Measurements from ENCODE around the gene AHNAK. TPM values are rescaled to one million over a fixed set of nuclear protein-coding genes. Genes with fewer than 3 reads are reported as not detected.
A peak's percentile ranks its signal among the peaks of the same experiment; 100 is the strongest.
"Not testable (repeated sequence)": the region's sequence is repeated elsewhere in the genome, so short reads cannot be mapped to it uniquely, and the experiment has no call there.

AHNAK gene
- total RNA-seq, 1 experiment from 2014 or later, result 73.0 TPM

GRCh38 chr11:62501432-62501891 lies 45.1 kb downstream of the AHNAK start:
- ChIA-PET CTCF (no interaction called here), POLR2A (ENCODE audit: low non-redundant PET) (no interaction called here)
- H3K36me3 ChIP-seq (ENCODE audit: insufficient read depth, low read length, poor library complexity, severe bottlenecking), result no peaks in the 10 kb centered on the region
- intact Hi-C loops (cut with micrococcal nuclease; ENCODE audit: unreplicated experiment), result no loop called here
- H3K9me3 ChIP-seq (ENCODE audit: low read depth, low read length, poor library complexity, severe bottlenecking), result no peaks in the 10 kb centered on the region
- no peaks in the 10 kb centered on the region for H3K27me3 ChIP-seq (replicated peaks; ENCODE audit: insufficient read depth, low read depth, low read length, poor library complexity)
- H3K27ac ChIP-seq (ENCODE audit: low read depth, low read length, poor library complexity, severe bottlenecking), result no peak overlapping the region
- no peak overlapping the region for H3K4me3 ChIP-seq (ENCODE audit: low read depth, low read length, poor library complexity, severe bottlenecking)
- BruUV-seq (replicated peaks), result no TSS peak
- no peak for DNase-seq (ENCODE audit: low spot score)
- no peak for TF ChIP-seq EZH2 (IDR thresholded peaks at IDR 0.05; ENCODE audit: borderline replicate concordance, low read depth, low read length, poor library complexity, severe bottlenecking)
- TF ChIP-seq, protein P1, sequence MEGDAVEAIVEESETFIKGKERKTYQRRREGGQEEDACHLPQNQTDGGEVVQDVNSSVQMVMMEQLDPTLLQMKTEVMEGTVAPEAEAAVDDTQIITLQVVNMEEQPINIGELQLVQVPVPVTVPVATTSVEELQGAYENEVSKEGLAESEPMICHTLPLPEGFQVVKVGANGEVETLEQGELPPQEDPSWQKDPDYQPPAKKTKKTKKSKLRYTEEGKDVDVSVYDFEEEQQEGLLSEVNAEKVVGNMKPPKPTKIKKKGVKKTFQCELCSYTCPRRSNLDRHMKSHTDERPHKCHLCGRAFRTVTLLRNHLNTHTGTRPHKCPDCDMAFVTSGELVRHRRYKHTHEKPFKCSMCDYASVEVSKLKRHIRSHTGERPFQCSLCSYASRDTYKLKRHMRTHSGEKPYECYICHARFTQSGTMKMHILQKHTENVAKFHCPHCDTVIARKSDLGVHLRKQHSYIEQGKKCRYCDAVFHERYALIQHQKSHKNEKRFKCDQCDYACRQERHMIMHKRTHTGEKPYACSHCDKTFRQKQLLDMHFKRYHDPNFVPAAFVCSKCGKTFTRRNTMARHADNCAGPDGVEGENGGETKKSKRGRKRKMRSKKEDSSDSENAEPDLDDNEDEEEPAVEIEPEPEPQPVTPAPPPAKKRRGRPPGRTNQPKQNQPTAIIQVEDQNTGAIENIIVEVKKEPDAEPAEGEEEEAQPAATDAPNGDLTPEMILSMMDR (conservative IDR thresholded peaks at IDR 0.05; ENCODE audit: low read depth, low read length), result no peak
- peaks cover 10% of the 10 kb centered on the region for H3K4me1 ChIP-seq (ENCODE audit: insufficient read depth, low read length, poor library complexity, severe bottlenecking)

GRCh38 chr11:62500650-62501030 lies 46.0 kb downstream of the AHNAK start:
- Histone ChIP-seq H3K36me3 (ENCODE audit: insufficient read depth, low read length, poor library complexity, severe bottlenecking) (no peaks in the 10 kb centered on the region), H3K27me3 (replicated peaks; ENCODE audit: insufficient read depth, low read depth, low read length, poor library complexity) (no peaks in the 10 kb centered on the region), H3K4me1 (ENCODE audit: insufficient read depth, low read length, poor library complexity, severe bottlenecking) (peaks cover 10% of the 10 kb centered on the region), H3K27ac (ENCODE audit: low read depth, low read length, poor library complexity, severe bottlenecking) (no peak overlapping the region), H3K9me3 (ENCODE audit: low read depth, low read length, poor library complexity, severe bottlenecking) (no peaks in the 10 kb centered on the region), H3K4me3 (ENCODE audit: low read depth, low read length, poor library complexity, severe bottlenecking) (no peak overlapping the region)
- no TSS peak for BruUV-seq (replicated peaks)
- CTCF ChIA-PET, result no interaction called here
- intact Hi-C loops (cut with micrococcal nuclease; ENCODE audit: unreplicated experiment), result no loop called here
- POLR2A ChIA-PET (ENCODE audit: low non-redundant PET), result no interaction called here
- no peak for TF ChIP-seq EZH2 (IDR thresholded peaks at IDR 0.05; ENCODE audit: borderline replicate concordance, low read depth, low read length, poor library complexity, severe bottlenecking)
- TF ChIP-seq, protein P1 (conservative IDR thresholded peaks at IDR 0.05; ENCODE audit: low read depth, low read length), result no peak
- no peak for DNase-seq (ENCODE audit: low spot score)

GRCh38 chr11:62499944-62500649 lies 46.5 kb downstream of the AHNAK start:
- Histone ChIP-seq H3K27me3 (replicated peaks; ENCODE audit: insufficient read depth, low read depth, low read length, poor library complexity) (no peaks in the 10 kb centered on the region), H3K36me3 (ENCODE audit: insufficient read depth, low read length, poor library complexity, severe bottlenecking) (no peaks in the 10 kb centered on the region), H3K4me3 (ENCODE audit: low read depth, low read length, poor library complexity, severe bottlenecking) (no peak overlapping the region), H3K9me3 (ENCODE audit: low read depth, low read length, poor library complexity, severe bottlenecking) (no peaks in the 10 kb centered on the region), H3K27ac (ENCODE audit: low read depth, low read length, poor library complexity, severe bottlenecking) (no peak overlapping the region), H3K4me1 (ENCODE audit: insufficient read depth, low read length, poor library complexity, severe bottlenecking) (peaks cover 10% of the 10 kb centered on the region)
- intact Hi-C loops (cut with micrococcal nuclease; ENCODE audit: unreplicated experiment), result loop anchor here (5.0 kb wide), 1 partner anchor 47 kb away; the partner anchor contains the start of gene AHNAK
- TF ChIP-seq, protein P1 (conservative IDR thresholded peaks at IDR 0.05; ENCODE audit: low read depth, low read length), result no peak
- no peak for TF ChIP-seq EZH2 (IDR thresholded peaks at IDR 0.05; ENCODE audit: borderline replicate concordance, low read depth, low read length, poor library complexity, severe bottlenecking)
- ChIA-PET POLR2A (ENCODE audit: low non-redundant PET) (no interaction called here), CTCF (interaction anchor here (0.8 to 1.1 kb wide), 3 partner anchors 42 to 75 kb away, joined by 3 to 6 read pairs (median 4); no protein-coding TSS in a partner anchor)
- BruUV-seq (replicated peaks), result no TSS peak
- no peak for DNase-seq (ENCODE audit: low spot score)

DNA sequence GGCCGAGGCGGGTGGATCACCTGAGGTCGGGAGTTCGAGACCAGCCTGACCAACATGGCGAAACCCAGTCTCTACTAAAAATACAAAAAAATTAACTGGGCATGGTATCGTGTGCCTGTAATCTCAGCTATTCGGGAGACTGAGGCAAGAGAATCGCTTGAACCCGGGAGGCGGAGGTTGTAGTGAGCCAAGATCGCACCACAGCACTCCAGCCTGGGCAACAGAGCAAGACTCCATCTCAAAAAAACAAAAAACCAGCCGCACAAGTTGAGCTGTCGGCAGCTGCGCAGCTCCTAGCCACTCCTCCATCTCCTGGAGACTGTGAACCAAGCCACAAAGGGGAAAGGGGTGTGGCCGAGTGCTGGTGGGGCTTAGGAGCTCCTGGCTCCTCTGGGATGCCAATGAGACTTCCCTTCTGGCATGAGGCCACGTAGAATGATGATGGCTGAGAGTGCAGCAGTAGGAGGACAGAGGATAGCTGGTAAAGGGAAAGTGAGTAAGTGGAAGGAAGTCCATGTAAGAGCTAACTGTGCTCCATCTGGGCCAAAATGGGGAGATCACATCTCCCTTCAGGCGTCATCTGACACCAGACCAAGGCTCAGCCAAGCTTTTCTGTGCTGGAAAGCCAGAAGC lies 47.2 kb downstream of the AHNAK start:
- CTCF ChIA-PET, result interaction anchor here (0.8 to 1.1 kb wide), 3 partner anchors 43 to 75 kb away, joined by 3 to 6 read pairs (median 4); no protein-coding TSS in a partner anchor
- intact Hi-C loops (cut with micrococcal nuclease; ENCODE audit: unreplicated experiment), result loop anchor here (5.0 kb wide), 1 partner anchor 48 kb away; the partner anchor contains the start of gene AHNAK
- H3K9me3 ChIP-seq (ENCODE audit: low read depth, low read length, poor library complexity, severe bottlenecking); H3K27ac ChIP-seq (ENCODE audit: low read depth, low read length, poor library complexity, severe bottlenecking); BruUV-seq (replicated peaks); H3K27me3 ChIP-seq (replicated peaks; ENCODE audit: insufficient read depth, low read depth, low read length, poor library complexity); H3K4me3 ChIP-seq (ENCODE audit: low read depth, low read length, poor library complexity, severe bottlenecking); H3K36me3 ChIP-seq (ENCODE audit: insufficient read depth, low read length, poor library complexity, severe bottlenecking): not testable (repeated sequence)
- peak; percentile 92 for DNase-seq (ENCODE audit: low spot score)
- POLR2A ChIA-PET (ENCODE audit: low non-redundant PET), result interaction anchor here (0.6 kb wide), 1 partner anchor 11 kb away, joined by 4 read pairs; no protein-coding TSS in a partner anchor
- peaks cover 10% of the 10 kb centered on the region for H3K4me1 ChIP-seq (ENCODE audit: insufficient read depth, low read length, poor library complexity, severe bottlenecking)

Data from A673 (cell line).